Activated T-cell treated with anti-CD3 and anti-CD28 coated beads, Interleukin-2, amount 50 U/mL, for 72 hours (primary cell): ENCODE data around the gene GPSM3. TPM values are rescaled to one million over a fixed set of nuclear protein-coding genes. Genes with fewer than 3 reads are reported as not detected.
"Not testable (repeated sequence)": the region's sequence is repeated elsewhere in the genome, so short reads cannot be mapped to it uniquely, and the experiment has no call there.

Experiments used
- ATAC-seq, 2 donors: fragments of 150-1000 bp; cut with Tn5 transposase; replicated peaks in 1 of 2; 2 replicates each; pipeline ENCODE4 v1.10.0; 2021; ENCODE audit warnings: moderate library complexity in 2 of 2, mild to moderate bottlenecking in 1 of 2
- DNase-seq, 2 donors: peaks; one replicate each; pipeline ENCODE4 v3.0.0; 2021 to 2022; ENCODE audit warnings: mixed read lengths in 1 of 2
- H3K27ac Mint-ChIP-seq: one replicate; pipeline ENCODE4 v1.8.0; 2022; ENCODE audit warnings: mild to moderate bottlenecking, moderate library complexity, mixed read lengths
- H3K27me3 Mint-ChIP-seq: one replicate; pipeline ENCODE4 v1.8.0; 2022; ENCODE audit warnings: low read depth, mixed read lengths
- H3K36me3 Mint-ChIP-seq, 2 donors: one replicate each; pipeline ENCODE4 v1.8.0; 2022; ENCODE audit warnings: mixed read lengths in 2 of 2, mild to moderate bottlenecking in 1 of 2; ENCODE audit not compliant: insufficient read depth in 2 of 2
- H3K4me1 Mint-ChIP-seq: one replicate; pipeline ENCODE4 v1.8.0; 2022; ENCODE audit warnings: low read depth, mixed read lengths
- H3K4me3 Mint-ChIP-seq, 2 donors: one replicate each; pipeline ENCODE4 v1.8.0; 2022; ENCODE audit warnings: mild to moderate bottlenecking in 2 of 2, mixed read lengths in 2 of 2, moderate library complexity in 2 of 2
- H3K9me3 Mint-ChIP-seq, 2 donors: one replicate each; pipeline ENCODE4 v1.8.0; 2022; ENCODE audit warnings: mixed read lengths in 2 of 2
- total RNA-seq, 2 donors: library from RNA; stranded (reverse); gene quantifications; one replicate each; pipeline ENCODE4 v1.2.3, GENCODE V29; 2022

GPSM3 gene
- total RNA-seq, 2 donors from 2014 or later, result 192 to 213 TPM

DNA sequence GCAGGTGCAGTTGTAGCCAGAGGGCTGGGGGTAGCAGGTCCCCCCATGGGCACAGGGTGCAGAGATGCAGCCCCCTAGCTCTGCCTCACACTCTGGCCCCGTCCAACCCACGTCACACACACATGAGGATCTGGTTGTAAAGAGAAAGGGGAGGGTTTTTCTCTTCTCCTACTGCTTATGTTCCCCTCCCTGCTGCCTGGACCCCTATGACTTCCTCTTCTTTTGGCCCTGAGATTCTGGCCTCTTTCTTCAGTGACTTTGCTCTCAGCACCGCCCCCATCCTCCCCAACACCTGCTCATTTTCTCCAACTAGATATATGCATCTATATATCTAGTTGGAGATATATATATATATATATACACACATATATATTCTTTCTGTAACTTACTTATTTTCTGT lies 21.7 kb upstream of the GPSM3 start:
- Mint-ChIP-seq H3K9me3 (no peaks in the 10 kb centered on the region), H3K4me3 (no peak overlapping the region), H3K27ac (no peak overlapping the region), H3K4me1 (no peaks in the 10 kb centered on the region), H3K27me3 (no peaks in the 10 kb centered on the region), H3K36me3 (no peaks in the 10 kb centered on the region)
- DNase-seq, result no peak
- ATAC-seq, result no peak

DNA sequence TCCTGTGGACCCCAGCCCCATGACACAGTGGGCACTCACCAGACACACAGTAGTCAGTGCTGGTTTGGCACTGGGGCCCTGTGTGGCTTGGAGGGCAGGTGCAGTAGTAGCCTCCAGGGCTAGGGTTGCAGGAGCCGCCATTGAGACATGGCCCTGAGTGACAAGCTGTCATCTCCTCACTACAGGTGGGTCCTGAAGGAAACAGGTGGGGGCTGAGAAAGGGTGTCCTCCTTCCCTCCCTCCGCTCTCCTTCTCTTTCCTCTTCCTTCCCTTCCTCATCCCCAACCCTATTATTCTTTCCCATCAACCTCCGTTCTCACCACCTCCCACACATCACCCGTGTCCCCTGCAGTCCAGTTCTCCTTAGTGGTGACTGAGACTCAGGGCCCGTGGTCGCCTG lies 21.2 kb upstream of the GPSM3 start:
- Mint-ChIP-seq H3K27ac (no peak overlapping the region), H3K4me3 (no peak overlapping the region), H3K36me3 (no peaks in the 10 kb centered on the region), H3K27me3 (no peaks in the 10 kb centered on the region), H3K9me3 (no peaks in the 10 kb centered on the region), H3K4me1 (no peaks in the 10 kb centered on the region)
- DNase-seq, result no peak
- ATAC-seq, result no peak

DNA sequence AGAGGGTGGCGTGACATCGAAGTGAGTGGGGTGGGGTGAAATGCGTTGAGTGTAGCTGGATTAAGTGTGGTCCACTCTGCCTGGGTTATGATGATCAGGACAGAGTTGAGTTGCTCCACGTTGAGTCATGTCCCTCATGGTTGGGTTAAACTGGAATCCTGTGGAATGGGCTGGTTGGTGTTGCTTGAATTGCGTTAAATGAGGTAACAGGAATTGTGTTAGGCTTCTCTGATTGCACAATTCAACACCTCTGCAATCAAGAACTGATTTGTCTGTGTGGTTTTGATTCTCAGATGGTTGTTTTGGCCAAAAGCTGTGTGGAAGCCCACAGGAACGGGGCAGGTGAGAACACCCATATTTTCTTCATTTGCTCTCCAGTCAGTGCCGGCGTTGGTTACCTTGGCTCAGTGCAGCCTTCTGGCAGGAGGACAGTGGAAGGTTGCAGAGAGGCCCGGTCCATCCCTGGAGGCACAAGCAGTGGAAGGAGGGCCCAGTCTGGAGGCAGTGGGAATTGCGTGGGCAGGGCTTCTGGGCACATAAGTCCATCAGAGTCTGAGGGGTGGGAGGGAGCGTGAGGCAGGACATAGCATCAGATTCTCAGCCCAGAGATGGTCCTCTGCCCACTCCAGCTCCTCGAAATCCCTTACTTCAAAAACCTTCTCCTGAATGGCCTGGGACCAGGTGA lies 19.8 kb upstream of the GPSM3 start:
- Mint-ChIP-seq H3K36me3 (no peaks in the 10 kb centered on the region), H3K27ac (no peak overlapping the region), H3K9me3 (no peaks in the 10 kb centered on the region), H3K27me3 (no peaks in the 10 kb centered on the region), H3K4me3 (no peak overlapping the region), H3K4me1 (no peaks in the 10 kb centered on the region)
- no peak for DNase-seq
- no peak for ATAC-seq

- H3K27me3 Mint-ChIP-seq, H3K36me3 Mint-ChIP-seq, H3K4me3 Mint-ChIP-seq, DNase-seq, H3K4me1 Mint-ChIP-seq, H3K27ac Mint-ChIP-seq, H3K9me3 Mint-ChIP-seq, ATAC-seq: not testable (repeated sequence)
Observed at GRCh38 chr6:32211432-32211831, 19.0 kb upstream of the GPSM3 start.

- H3K4me1 Mint-ChIP-seq, result no peaks in the 10 kb centered on the region
- ATAC-seq, result no peak
- no peaks in the 10 kb centered on the region for H3K36me3 Mint-ChIP-seq
- DNase-seq, result no peak
- no peak overlapping the region for H3K4me3 Mint-ChIP-seq
- no peaks in the 10 kb centered on the region for H3K27me3 Mint-ChIP-seq
- H3K9me3 Mint-ChIP-seq, result peaks cover 0 to 2% of the 10 kb centered on the region in 2 donors
- H3K27ac Mint-ChIP-seq, result no peak overlapping the region
Observed at GRCh38 chr6:32210191-32210601, 17.8 kb upstream of the GPSM3 start.

DNA sequence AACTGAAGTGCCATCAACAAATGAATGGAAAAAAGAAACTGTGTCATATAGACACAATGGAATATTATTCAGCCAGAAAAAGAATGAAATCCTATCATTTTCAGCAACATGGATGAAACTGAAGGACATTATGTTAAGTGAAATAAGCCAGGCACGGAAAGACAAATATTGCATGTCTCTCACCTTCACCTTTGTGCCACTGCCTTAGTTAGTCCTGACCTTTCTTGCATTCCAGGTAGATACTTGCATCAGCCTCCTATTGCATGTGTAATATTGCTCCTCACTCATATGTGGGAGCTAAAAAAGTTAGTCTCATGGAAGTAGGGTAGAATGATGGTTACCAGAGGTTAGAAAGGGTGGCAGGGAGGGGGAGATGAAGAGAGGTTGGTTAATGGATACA lies 16.6 kb upstream of the GPSM3 start:
- no peaks in the 10 kb centered on the region for H3K36me3 Mint-ChIP-seq
- ATAC-seq, result no peak
- peaks cover 6% of the 10 kb centered on the region for H3K27me3 Mint-ChIP-seq
- H3K27ac Mint-ChIP-seq, result no peak overlapping the region
- H3K4me1 Mint-ChIP-seq, result no peaks in the 10 kb centered on the region
- H3K9me3 Mint-ChIP-seq, result peaks cover 0 to 2% of the 10 kb centered on the region in 2 donors
- DNase-seq, result no peak
- H3K4me3 Mint-ChIP-seq, result no peak overlapping the region

- H3K9me3 Mint-ChIP-seq, result peaks cover 0 to 2% of the 10 kb centered on the region in 2 donors
- DNase-seq (no peak), ATAC-seq (no peak)
- H3K4me1 Mint-ChIP-seq, result no peaks in the 10 kb centered on the region
- no peak overlapping the region for H3K27ac Mint-ChIP-seq
- no peak overlapping the region for H3K4me3 Mint-ChIP-seq
- no peaks in the 10 kb centered on the region for H3K36me3 Mint-ChIP-seq
- peaks cover 6% of the 10 kb centered on the region for H3K27me3 Mint-ChIP-seq
Observed at GRCh38 chr6:32204268-32204715, 11.8 kb upstream of the GPSM3 start.

- Mint-ChIP-seq H3K27me3 (peaks cover 6% of the 10 kb centered on the region), H3K4me3 (no peak overlapping the region), H3K27ac (no peak overlapping the region), H3K4me1 (no peaks in the 10 kb centered on the region), H3K9me3 (peaks cover 0 to 2% of the 10 kb centered on the region in 2 donors), H3K36me3 (no peaks in the 10 kb centered on the region)
- no peak for DNase-seq
- ATAC-seq, result no peak
Observed at GRCh38 chr6:32203426-32204267, 11.2 kb upstream of the GPSM3 start.

GRCh38 chr6:32202186-32202585 lies 9.7 kb upstream of the GPSM3 start:
- H3K27ac Mint-ChIP-seq, result no peak overlapping the region

GRCh38 chr6:32200711-32201475 lies 8.4 kb upstream of the GPSM3 start:
- Mint-ChIP-seq H3K4me3 (no peak overlapping the region), H3K4me1 (peaks cover 12% of the 10 kb centered on the region), H3K36me3 (no peaks in the 10 kb centered on the region), H3K9me3 (no peaks in the 10 kb centered on the region), H3K27ac (no peak overlapping the region), H3K27me3 (peaks cover 6% of the 10 kb centered on the region)
- DNase-seq (no peak), ATAC-seq (no peak)

More at GRCh38 chr6:32202186-32202585, 9.7 kb upstream of the GPSM3 start:
- Mint-ChIP-seq H3K9me3 (peaks cover 0 to 2% of the 10 kb centered on the region in 2 donors), H3K36me3 (no peaks in the 10 kb centered on the region), H3K4me3 (no peak overlapping the region), H3K4me1 (peaks cover under 1% of the 10 kb centered on the region), H3K27me3 (peaks cover 6% of the 10 kb centered on the region)
- no peak for ATAC-seq
- no peak for DNase-seq

GRCh38 chr6:32198866-32199265 lies 6.4 kb upstream of the GPSM3 start:
- no peak for DNase-seq
- Mint-ChIP-seq H3K27ac (no peak overlapping the region), H3K9me3 (no peaks in the 10 kb centered on the region), H3K36me3 (no peaks in the 10 kb centered on the region), H3K4me1 (peaks cover 27% of the 10 kb centered on the region), H3K4me3 (no peak overlapping the region), H3K27me3 (no peaks in the 10 kb centered on the region)
- no peak for ATAC-seq

DNA sequence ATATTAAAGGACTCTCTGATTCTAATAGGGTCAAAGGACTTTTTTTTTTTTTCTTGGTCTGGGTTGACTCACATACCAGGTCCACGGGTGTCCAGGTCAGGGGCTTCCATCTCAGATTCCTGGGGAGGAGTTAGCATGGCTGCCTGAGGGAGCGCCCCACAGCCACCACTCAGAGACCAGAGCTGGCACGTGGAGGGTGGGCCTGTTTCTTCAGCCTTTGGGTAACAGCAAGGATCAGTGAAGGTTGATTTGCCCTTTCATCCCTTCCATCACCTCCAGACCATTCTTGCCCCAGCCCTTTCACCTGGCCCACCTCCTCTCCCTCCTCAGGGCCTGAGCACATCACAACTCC lies 5.9 kb upstream of the GPSM3 start:
- H3K27me3 Mint-ChIP-seq, result no peaks in the 10 kb centered on the region
- no peak overlapping the region for H3K4me3 Mint-ChIP-seq
- H3K9me3 Mint-ChIP-seq, result no peaks in the 10 kb centered on the region
- H3K4me1 Mint-ChIP-seq, result peaks cover 32% of the 10 kb centered on the region
- no peaks in the 10 kb centered on the region for H3K36me3 Mint-ChIP-seq
- H3K27ac Mint-ChIP-seq, result no peak overlapping the region
- no peak for ATAC-seq
- no peak for DNase-seq
